Smooth muscle cell (in vitro differentiated cells): ENCODE data around the gene PXK. TPM values are rescaled to one million over a fixed set of nuclear protein-coding genes. Genes with fewer than 3 reads are reported as not detected.

Experiments
- DNase-seq: peaks from one replicate; lab custom pipeline; 2025; ENCODE audit not compliant: unreplicated experiment; lab: John Stamatoyannopoulos, UW
- H2AFZ ChIP-seq: fragments of 200-600 bp; sonication (generic); 2 replicates; pipeline ENCODE4 v1.6.0; 2016; ENCODE audit warnings: antibody characterized with exemption, low read depth, mild to moderate bottlenecking
- H3F3A ChIP-seq: fragments of 200-600 bp; sonication (generic); 2 replicates; pipeline ENCODE4 v1.6.0; 2017; ENCODE audit warnings: antibody characterized with exemption, low read depth
- H3K27ac ChIP-seq: fragments of 200-600 bp; sonication (generic); 2 replicates; pipeline ENCODE4 v1.5.1; 2016; ENCODE audit warnings: low read depth, mild to moderate bottlenecking
- H3K27me3 ChIP-seq: fragments of 200-600 bp; sonication (generic); 2 replicates; pipeline ENCODE4 v1.6.1; 2016; ENCODE audit warnings: low read depth, mild to moderate bottlenecking
- H3K36me3 ChIP-seq: fragments of 200-600 bp; sonication (generic); 2 replicates; pipeline ENCODE4 v1.5.1; 2016; ENCODE audit warnings: low read depth
- H3K4me1 ChIP-seq: fragments of 200-600 bp; sonication (generic); 2 replicates; pipeline ENCODE4 v1.5.1; 2016; ENCODE audit warnings: low read depth
- H3K4me2 ChIP-seq: fragments of 200-600 bp; sonication (generic); 2 replicates; pipeline ENCODE4 v1.6.0; 2016; ENCODE audit warnings: mild to moderate bottlenecking
- H3K4me3 ChIP-seq: fragments of 200-600 bp; sonication (generic); 2 replicates; pipeline ENCODE4 v1.5.1; 2016; ENCODE audit warnings: mild to moderate bottlenecking
- H3K79me2 ChIP-seq: fragments of 200-600 bp; sonication (generic); 2 replicates; pipeline ENCODE4 v1.6.0; 2016; ENCODE audit warnings: low read depth, mild to moderate bottlenecking
- H3K9ac ChIP-seq: fragments of 200-600 bp; sonication (generic); 2 replicates; pipeline ENCODE4 v1.6.0; 2016; ENCODE audit warnings: low read depth
- H3K9me3 ChIP-seq: fragments of 200-600 bp; sonication (generic); replicated peaks from 2 replicates; pipeline ENCODE4 v1.5.1; 2016; ENCODE audit warnings: low read depth
- H4K20me1 ChIP-seq: fragments of 200-600 bp; sonication (generic); 2 replicates; pipeline ENCODE4 v1.6.0; 2016; ENCODE audit warnings: low read depth
- WGBS: methylation state at CpG from one replicate; pipeline ENCODE4 v1.1.7; 2016; ENCODE audit warnings: low lambda C conversion rate; 5-methylcytosine and 5-hydroxymethylcytosine counted together
- polyA plus RNA-seq: library from polyadenylated mRNA; unstranded; fragments of >200 nt; fragmentation: Nextera tagmentation; extraction: Ambion mirVana; gene quantifications from 2 replicates; pipeline ENCODE4 v1.2.1, GENCODE V29; 2016
- total RNA-seq: library from RNA; depleted of rRNA; stranded (reverse); fragments of >200 nt; gene quantifications from 2 replicates; pipeline ENCODE4 v1.2.3, GENCODE V29; 2014
- TF ChIP-seq, protein P1 (sequence below): fragments of 200-600 bp; sonication (generic); IDR thresholded peaks from 2 replicates; pipeline ENCODE4 v1.5.1; 2017; ENCODE audit warnings: borderline replicate concordance, mild to moderate bottlenecking, antibody characterized with exemption; ENCODE audit not compliant: insufficient read depth, poor library complexity, severe bottlenecking

PXK gene
- total and polyA plus RNA-seq, 2 experiments from 2014 or later = 23.8 to 30.5 TPM

DNA sequence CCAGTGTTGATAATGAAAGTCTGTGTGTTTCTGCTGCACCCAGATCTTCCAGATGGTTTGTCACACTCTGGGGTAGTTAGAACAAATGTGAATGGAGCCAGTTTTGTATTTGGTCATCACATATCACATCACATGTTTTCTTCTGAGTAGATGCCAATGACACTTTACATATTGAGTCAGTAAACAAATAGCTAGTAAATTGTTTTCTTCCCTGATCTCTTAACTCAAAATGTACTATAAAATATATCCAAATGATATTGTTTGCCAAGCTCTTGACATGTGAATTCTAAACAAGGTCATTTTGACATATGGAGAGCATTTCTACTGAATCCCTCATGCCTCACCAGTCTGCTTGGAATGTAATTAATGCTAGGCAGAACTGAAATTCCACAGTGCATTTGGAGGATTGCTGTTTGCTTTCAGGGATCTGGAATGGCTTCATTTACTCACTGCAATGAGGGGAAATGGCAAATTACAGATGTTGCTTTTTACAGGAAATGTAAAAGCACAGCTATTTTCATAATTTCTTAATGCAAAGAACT, 55.9 kb downstream of the PXK start:
- H3K36me3 ChIP-seq = no peaks in the 10 kb centered on the region
- no peak for DNase-seq
- H3K79me2 ChIP-seq = no peaks in the 10 kb centered on the region
- TF ChIP-seq, protein P1, sequence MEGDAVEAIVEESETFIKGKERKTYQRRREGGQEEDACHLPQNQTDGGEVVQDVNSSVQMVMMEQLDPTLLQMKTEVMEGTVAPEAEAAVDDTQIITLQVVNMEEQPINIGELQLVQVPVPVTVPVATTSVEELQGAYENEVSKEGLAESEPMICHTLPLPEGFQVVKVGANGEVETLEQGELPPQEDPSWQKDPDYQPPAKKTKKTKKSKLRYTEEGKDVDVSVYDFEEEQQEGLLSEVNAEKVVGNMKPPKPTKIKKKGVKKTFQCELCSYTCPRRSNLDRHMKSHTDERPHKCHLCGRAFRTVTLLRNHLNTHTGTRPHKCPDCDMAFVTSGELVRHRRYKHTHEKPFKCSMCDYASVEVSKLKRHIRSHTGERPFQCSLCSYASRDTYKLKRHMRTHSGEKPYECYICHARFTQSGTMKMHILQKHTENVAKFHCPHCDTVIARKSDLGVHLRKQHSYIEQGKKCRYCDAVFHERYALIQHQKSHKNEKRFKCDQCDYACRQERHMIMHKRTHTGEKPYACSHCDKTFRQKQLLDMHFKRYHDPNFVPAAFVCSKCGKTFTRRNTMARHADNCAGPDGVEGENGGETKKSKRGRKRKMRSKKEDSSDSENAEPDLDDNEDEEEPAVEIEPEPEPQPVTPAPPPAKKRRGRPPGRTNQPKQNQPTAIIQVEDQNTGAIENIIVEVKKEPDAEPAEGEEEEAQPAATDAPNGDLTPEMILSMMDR = no peak
- H3F3A ChIP-seq = peaks cover 52% of the 10 kb centered on the region
- peak overlapping the region; percentile 93 for H3K27ac ChIP-seq
- H3K4me2 ChIP-seq = peak overlapping the region; percentile 74
- no peaks in the 10 kb centered on the region for H3K27me3 ChIP-seq
- H3K9ac ChIP-seq = peak overlapping the region; percentile 54
- no peaks in the 10 kb centered on the region for H3K9me3 ChIP-seq
- H3K4me1 ChIP-seq = peaks cover 45% of the 10 kb centered on the region
- H3K4me3 ChIP-seq = no peak overlapping the region
- no peak overlapping the region for H2AFZ ChIP-seq
- no peaks in the 10 kb centered on the region for H4K20me1 ChIP-seq

DNA sequence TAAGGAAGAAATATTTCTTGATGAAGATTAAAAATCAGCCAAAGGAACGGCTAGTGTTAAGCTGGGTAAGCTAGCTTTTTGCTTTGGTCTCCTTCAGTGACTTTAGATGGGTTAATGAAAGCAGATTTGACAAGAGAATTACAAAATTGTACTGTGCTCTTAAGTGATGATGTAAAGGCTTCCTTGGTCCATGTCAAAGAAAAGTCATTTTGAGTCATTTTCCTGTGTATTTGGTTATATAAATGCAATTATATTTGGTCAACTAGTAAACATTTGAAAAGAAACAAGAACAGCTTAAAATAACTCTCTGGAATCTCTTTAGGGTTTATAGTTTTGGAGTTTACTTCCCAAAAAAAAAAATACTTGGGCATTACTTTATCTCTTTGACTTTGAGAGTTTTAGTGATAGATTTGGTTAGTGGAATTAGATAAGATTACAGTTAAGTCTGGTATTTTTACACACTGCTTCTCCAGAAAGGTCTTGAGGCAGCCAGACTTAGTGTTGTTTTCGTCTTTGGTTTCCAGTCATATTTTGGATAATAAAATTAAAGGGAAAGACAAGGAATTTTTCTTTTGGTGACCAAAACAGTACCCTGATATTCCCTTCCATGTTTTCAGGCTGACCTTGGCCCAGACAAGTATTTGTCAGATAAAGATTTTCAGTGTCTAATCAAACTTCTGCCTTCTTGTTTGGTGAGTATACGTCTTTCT, 58.6 kb downstream of the PXK start:
- H3K4me1 ChIP-seq = peaks cover 43% of the 10 kb centered on the region
- WGBS = 19% methylated on average over 3 of the region's 3 CpGs
- H3K27ac ChIP-seq = peak overlapping the region; percentile 81
- no peaks in the 10 kb centered on the region for H4K20me1 ChIP-seq
- H3K4me2 ChIP-seq = peak overlapping the region; percentile 62
- no peaks in the 10 kb centered on the region for H3K27me3 ChIP-seq
- DNase-seq = no peak
- no peaks in the 10 kb centered on the region for H3K9me3 ChIP-seq
- peak overlapping the region; percentile 6 for H3K9ac ChIP-seq
- no peaks in the 10 kb centered on the region for H3K79me2 ChIP-seq
- H3K36me3 ChIP-seq = no peaks in the 10 kb centered on the region
- H3F3A ChIP-seq = peaks cover 35% of the 10 kb centered on the region
- peak overlapping the region; percentile 16 for H3K4me3 ChIP-seq
- H2AFZ ChIP-seq = no peak overlapping the region
- TF ChIP-seq, protein P1 = no peak

DNA sequence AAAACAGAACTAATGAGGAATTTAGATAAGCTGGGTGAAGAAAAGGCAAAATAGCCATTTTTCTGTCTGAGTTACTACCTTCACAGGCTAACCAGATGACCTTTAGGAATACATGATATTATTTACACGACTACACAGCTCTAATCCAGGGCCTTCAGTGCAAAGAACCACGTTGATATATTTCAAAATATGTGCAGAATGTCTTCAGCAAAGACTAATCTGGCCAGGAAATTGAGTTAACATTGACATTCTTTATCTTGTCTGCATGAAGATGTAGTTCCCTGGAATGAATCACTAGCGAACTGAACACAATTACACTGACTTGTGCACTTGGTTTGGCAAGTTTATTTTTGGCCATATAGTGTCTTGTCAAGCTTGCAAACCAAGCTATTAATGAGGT, 59.5 kb downstream of the PXK start:
- DNase-seq = no peak
- no peaks in the 10 kb centered on the region for H3K79me2 ChIP-seq
- WGBS = 20% methylated on average over 3 of the region's 3 CpGs
- H3K27ac ChIP-seq = peak overlapping the region; percentile 81
- TF ChIP-seq, protein P1 = no peak
- H4K20me1 ChIP-seq = no peaks in the 10 kb centered on the region
- peaks cover 37% of the 10 kb centered on the region for H3K4me1 ChIP-seq
- H3F3A ChIP-seq = peaks cover 26% of the 10 kb centered on the region
- no peaks in the 10 kb centered on the region for H3K27me3 ChIP-seq
- peak overlapping the region; percentile 62 for H3K4me2 ChIP-seq
- H3K9ac ChIP-seq = peak overlapping the region; percentile 6
- no peak overlapping the region for H3K4me3 ChIP-seq
- H3K36me3 ChIP-seq = peaks cover 4% of the 10 kb centered on the region
- no peaks in the 10 kb centered on the region for H3K9me3 ChIP-seq
- H2AFZ ChIP-seq = no peak overlapping the region

DNA sequence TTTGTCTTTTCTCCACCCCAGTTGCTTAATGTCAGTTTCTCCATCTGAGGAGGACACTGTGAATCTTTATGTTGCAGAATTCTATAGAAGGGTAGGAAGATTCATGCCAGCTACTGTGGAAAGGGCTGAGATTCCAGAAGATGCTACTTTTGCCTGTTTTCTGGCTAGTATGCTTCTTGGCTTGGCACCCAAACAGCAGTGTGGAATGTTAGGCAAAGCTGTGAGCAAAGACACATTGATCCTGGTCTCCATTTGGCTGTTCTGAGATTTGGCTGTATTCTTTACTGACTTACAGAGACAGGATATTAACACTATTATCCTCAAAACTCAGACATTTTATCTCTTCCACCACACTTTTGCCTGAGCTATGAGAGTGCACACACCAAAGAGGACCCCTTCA, 61.6 kb downstream of the PXK start:
- no peak overlapping the region for H3K27ac ChIP-seq
- no peaks in the 10 kb centered on the region for H4K20me1 ChIP-seq
- DNase-seq = no peak
- no peaks in the 10 kb centered on the region for H3K9me3 ChIP-seq
- H3K4me2 ChIP-seq = no peak overlapping the region
- no peaks in the 10 kb centered on the region for H3K79me2 ChIP-seq
- no peak overlapping the region for H3K4me3 ChIP-seq
- no peak overlapping the region for H2AFZ ChIP-seq
- peaks cover 8% of the 10 kb centered on the region for H3K36me3 ChIP-seq
- peaks cover 20% of the 10 kb centered on the region for H3K4me1 ChIP-seq
- TF ChIP-seq, protein P1 = no peak
- no peaks in the 10 kb centered on the region for H3K27me3 ChIP-seq
- H3F3A ChIP-seq = peaks cover 6% of the 10 kb centered on the region
- no peak overlapping the region for H3K9ac ChIP-seq
